Prostate gland (tissue), 2 donors: Measurements from ENCODE around the gene TTBK1.

Source experiments
- POLR2A ChIP-seq: fragments of 450-650 bp; IDR thresholded peaks from one replicate; pipeline ENCODE4 v1.6.1; 2016; ENCODE audit warnings: antibody characterized with exemption, mild to moderate bottlenecking
- POLR2AphosphoS5 ChIP-seq: sonication (generic); formaldehyde crosslinking; IDR thresholded peaks from one replicate; pipeline ENCODE4 v1.6.1; 2017; ENCODE audit warnings: antibody characterized with exemption
- TF ChIP-seq, protein P1 (sequence below), 4 experiments: fragments of 200-600 bp in 2 of 4; fragments of 450-650 bp in 2 of 4; sonication (generic) in 2 of 4; IDR thresholded peaks; 1 replicate in 3 of 4; 2 replicates in 1 of 4; pipeline ENCODE4 v1.5.1; 2016 to 2019; ENCODE audit warnings: antibody characterized with exemption in 4 of 4, mild to moderate bottlenecking in 2 of 4, moderate library complexity in 2 of 4

GRCh38 chr6:43262780-43263313 is 19.6 kb downstream of the TTBK1 start:
- TF ChIP-seq, protein P1, sequence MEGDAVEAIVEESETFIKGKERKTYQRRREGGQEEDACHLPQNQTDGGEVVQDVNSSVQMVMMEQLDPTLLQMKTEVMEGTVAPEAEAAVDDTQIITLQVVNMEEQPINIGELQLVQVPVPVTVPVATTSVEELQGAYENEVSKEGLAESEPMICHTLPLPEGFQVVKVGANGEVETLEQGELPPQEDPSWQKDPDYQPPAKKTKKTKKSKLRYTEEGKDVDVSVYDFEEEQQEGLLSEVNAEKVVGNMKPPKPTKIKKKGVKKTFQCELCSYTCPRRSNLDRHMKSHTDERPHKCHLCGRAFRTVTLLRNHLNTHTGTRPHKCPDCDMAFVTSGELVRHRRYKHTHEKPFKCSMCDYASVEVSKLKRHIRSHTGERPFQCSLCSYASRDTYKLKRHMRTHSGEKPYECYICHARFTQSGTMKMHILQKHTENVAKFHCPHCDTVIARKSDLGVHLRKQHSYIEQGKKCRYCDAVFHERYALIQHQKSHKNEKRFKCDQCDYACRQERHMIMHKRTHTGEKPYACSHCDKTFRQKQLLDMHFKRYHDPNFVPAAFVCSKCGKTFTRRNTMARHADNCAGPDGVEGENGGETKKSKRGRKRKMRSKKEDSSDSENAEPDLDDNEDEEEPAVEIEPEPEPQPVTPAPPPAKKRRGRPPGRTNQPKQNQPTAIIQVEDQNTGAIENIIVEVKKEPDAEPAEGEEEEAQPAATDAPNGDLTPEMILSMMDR (IDR thresholded peaks at IDR 0.05) = no peak
- TF ChIP-seq POLR2A (no peak), POLR2AphosphoS5 (no peak)
